ENCODE results near the gene SLC22A14.

- TF ChIP-seq, protein P1, sequence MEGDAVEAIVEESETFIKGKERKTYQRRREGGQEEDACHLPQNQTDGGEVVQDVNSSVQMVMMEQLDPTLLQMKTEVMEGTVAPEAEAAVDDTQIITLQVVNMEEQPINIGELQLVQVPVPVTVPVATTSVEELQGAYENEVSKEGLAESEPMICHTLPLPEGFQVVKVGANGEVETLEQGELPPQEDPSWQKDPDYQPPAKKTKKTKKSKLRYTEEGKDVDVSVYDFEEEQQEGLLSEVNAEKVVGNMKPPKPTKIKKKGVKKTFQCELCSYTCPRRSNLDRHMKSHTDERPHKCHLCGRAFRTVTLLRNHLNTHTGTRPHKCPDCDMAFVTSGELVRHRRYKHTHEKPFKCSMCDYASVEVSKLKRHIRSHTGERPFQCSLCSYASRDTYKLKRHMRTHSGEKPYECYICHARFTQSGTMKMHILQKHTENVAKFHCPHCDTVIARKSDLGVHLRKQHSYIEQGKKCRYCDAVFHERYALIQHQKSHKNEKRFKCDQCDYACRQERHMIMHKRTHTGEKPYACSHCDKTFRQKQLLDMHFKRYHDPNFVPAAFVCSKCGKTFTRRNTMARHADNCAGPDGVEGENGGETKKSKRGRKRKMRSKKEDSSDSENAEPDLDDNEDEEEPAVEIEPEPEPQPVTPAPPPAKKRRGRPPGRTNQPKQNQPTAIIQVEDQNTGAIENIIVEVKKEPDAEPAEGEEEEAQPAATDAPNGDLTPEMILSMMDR (IDR thresholded peaks at IDR 0.05) = no peak
- TF ChIP-seq SIN3A (IDR thresholded peaks at IDR 0.05; ENCODE audit: borderline replicate concordance, insufficient read depth, low read depth, low read length) (no peak), POLR2AphosphoS5 (IDR thresholded peaks at IDR 0.05; ENCODE audit: low read depth, low read length) (no peak)
Measured at GRCh38 chr3:38353151-38353550, 71.1 kb downstream of the SLC22A14 start.

All from Panc1 (cell line).